ENCODE data around the gene GPR15LG. TPM values are rescaled to one million over a fixed set of nuclear protein-coding genes. Genes with fewer than 3 reads are reported as not detected.

Gene GPR15LG
- total RNA-seq, 2 experiments from 2014 or later: not detected

DNA sequence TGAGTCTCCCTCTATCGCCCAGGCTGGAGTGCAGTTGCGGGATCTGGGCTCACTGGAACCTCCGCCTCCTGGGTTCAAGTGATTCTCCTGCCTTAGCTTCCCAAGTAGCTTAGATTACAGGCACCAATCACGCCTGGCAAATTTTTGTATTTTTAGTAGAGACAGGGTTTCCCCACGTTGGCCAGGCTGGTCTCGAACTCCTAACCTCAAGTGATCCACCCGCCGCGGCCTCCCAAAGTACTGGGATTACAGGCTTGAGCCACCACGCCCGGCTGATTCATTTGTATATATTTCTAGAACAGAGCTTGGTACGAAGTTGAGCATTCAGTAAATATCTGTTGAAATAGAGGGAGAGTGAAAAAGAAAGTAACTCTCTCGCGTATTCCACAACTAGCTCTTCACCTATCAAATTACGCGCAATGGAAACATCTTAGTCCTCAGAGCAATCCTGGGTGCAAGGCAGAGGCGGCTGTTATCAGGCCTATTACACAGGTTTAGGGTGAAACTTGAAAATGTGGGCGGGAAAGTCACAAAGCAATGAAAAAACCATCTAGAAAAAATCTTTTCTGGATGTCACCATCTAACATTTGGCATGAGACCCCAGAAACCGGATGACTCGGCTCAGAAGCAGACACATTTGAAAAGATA is 35.0 kb upstream of the GPR15LG start:
- peaks cover 22% of the 10 kb centered on the region for H3K36me3 Mint-ChIP-seq (ENCODE audit: low read depth)
- ATAC-seq (peak; percentile 40), DNase-seq (peak; percentile 65)
- CTCF ChIA-PET: interaction anchor here (1.0 to 2.1 kb wide), 11 partner anchors 10 to 402 kb away, joined by 3 to 11 read pairs (median 4); no protein-coding TSS in a partner anchor
- H3K27ac Mint-ChIP-seq: peak overlapping the region; percentile 99
- POLR2A ChIA-PET: interaction anchor here (0.7 to 3.1 kb wide), 9 partner anchors 9 to 219 kb away, joined by 3 to 8 read pairs (median 4); no protein-coding TSS in a partner anchor
- peaks cover 32% of the 10 kb centered on the region for H3K4me1 Mint-ChIP-seq (ENCODE audit: low read depth)
- no peaks in the 10 kb centered on the region for H3K27me3 Mint-ChIP-seq
- H3K9me3 Mint-ChIP-seq: no peaks in the 10 kb centered on the region
- H3K4me3 Mint-ChIP-seq: peak overlapping the region; percentile 91
- TF ChIP-seq, protein P1, sequence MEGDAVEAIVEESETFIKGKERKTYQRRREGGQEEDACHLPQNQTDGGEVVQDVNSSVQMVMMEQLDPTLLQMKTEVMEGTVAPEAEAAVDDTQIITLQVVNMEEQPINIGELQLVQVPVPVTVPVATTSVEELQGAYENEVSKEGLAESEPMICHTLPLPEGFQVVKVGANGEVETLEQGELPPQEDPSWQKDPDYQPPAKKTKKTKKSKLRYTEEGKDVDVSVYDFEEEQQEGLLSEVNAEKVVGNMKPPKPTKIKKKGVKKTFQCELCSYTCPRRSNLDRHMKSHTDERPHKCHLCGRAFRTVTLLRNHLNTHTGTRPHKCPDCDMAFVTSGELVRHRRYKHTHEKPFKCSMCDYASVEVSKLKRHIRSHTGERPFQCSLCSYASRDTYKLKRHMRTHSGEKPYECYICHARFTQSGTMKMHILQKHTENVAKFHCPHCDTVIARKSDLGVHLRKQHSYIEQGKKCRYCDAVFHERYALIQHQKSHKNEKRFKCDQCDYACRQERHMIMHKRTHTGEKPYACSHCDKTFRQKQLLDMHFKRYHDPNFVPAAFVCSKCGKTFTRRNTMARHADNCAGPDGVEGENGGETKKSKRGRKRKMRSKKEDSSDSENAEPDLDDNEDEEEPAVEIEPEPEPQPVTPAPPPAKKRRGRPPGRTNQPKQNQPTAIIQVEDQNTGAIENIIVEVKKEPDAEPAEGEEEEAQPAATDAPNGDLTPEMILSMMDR (IDR thresholded peaks at IDR 0.05): no peak
- intact Hi-C loops (cut with micrococcal nuclease): no loop called here

DNA sequence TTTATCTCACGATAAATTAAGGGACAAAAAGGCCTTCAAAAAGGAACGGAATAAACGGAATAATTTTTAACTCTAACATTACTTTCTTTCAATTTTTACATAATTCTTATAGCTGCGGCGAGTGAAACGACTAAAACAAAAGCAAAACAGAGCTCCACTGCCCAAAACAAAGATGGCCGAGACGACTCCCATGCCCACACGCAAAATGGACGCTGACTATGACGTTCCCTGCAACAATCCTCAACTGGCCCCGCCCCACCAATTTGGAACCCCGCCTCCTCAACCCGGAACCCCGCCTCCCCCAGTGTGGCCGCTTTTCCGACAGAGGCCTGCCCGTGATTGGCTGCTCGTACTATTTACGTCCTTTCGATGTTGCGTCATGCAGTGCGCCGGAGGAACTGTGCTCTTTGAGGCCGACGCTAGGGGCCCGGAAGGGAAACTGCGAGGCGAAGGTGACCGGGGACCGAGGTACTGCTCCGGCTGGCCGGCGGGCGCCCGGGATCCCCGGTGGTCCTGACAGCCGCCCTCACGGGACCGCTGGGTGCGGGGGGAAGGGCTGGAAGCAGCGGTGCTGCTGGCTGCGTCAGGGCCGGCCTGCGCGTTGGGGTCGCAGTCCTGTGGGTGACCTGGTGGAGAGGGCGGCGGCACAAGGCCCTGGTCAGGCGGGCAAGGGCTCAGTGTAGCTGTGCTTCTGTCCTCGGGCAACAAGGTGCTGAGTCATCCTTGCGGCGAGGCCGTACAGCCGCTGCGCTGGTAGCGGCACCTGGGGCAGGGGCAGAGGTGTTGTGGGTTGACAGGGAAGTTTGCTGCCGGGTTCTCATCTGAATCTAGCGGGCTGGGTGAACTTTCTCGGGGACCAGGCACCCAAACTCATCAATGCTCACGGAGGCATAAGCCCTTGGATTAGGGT is 34.2 kb upstream of the GPR15LG start, which contains the start of gene GHITM:
Gene GHITM, plus strand, starts transcription at position 384 of the 910 bp plus-strand sequence. CDS start 1,992 bp downstream, outside the sequence.
- ChIA-PET CTCF (interaction anchor here (1.0 to 2.1 kb wide), 10 partner anchors 9 to 401 kb away, joined by 3 to 11 read pairs (median 4); no protein-coding TSS in a partner anchor), POLR2A (interaction anchor here (0.7 to 3.1 kb wide), 10 partner anchors 10 to 219 kb away, joined by 3 to 8 read pairs (median 4); no protein-coding TSS in a partner anchor)
- Mint-ChIP-seq H3K36me3 (ENCODE audit: low read depth) (peaks cover 26% of the 10 kb centered on the region), H3K4me1 (ENCODE audit: low read depth) (peaks cover 32% of the 10 kb centered on the region), H3K9me3 (no peaks in the 10 kb centered on the region), H3K27ac (peak within 1 kb of the TSS; percentile 99), H3K27me3 (no peaks in the 10 kb centered on the region), H3K4me3 (peak within 1 kb of the TSS; percentile 91)
- ATAC-seq (peak; percentile 96), DNase-seq (peak; percentile 100)
- TF ChIP-seq, protein P1 (IDR thresholded peaks at IDR 0.05): peak; percentile 39
- intact Hi-C loops (cut with micrococcal nuclease): loop anchor here (5.0 kb wide), 1 partner anchor 193 kb away; no protein-coding TSS in a partner anchor

DNA sequence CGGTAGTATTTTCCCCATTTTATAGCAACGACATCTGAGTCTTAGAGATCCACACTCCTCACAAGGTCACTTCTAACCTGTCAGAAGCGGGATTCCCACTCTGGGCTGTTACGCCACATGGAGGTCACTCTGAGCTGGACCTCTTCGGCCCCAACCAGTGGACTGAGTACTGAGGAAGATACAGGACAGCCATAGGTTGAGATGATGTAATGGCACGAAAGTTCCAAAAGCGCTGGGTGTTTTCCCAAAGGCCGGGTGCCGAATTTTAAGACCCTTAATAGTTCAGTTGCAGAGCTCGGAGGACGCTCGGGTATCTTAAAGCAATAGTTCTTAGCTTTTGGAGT is 33.6 kb upstream of the GPR15LG start:
- H3K4me1 Mint-ChIP-seq (ENCODE audit: low read depth): peaks cover 32% of the 10 kb centered on the region
- H3K27ac Mint-ChIP-seq: peak overlapping the region; percentile 99
- TF ChIP-seq, protein P1 (IDR thresholded peaks at IDR 0.05): no peak
- DNase-seq (peak; percentile 28), ATAC-seq (no peak)
- CTCF ChIA-PET: interaction anchor here (0.8 to 2.7 kb wide), 4 partner anchors 8 to 68 kb away, joined by 3 to 11 read pairs (median 8); no protein-coding TSS in a partner anchor
- peaks cover 30% of the 10 kb centered on the region for H3K36me3 Mint-ChIP-seq (ENCODE audit: low read depth)
- POLR2A ChIA-PET: interaction anchor here (0.6 to 3.1 kb wide), 5 partner anchors 10 to 1515 kb away, joined by 3 to 8 read pairs (median 5); no protein-coding TSS in a partner anchor
- peak overlapping the region; percentile 91 for H3K4me3 Mint-ChIP-seq
- no peaks in the 10 kb centered on the region for H3K27me3 Mint-ChIP-seq
- no peaks in the 10 kb centered on the region for H3K9me3 Mint-ChIP-seq
- intact Hi-C loops (cut with micrococcal nuclease): loop anchor here (5.0 kb wide), 1 partner anchor 192 kb away; no protein-coding TSS in a partner anchor

DNA sequence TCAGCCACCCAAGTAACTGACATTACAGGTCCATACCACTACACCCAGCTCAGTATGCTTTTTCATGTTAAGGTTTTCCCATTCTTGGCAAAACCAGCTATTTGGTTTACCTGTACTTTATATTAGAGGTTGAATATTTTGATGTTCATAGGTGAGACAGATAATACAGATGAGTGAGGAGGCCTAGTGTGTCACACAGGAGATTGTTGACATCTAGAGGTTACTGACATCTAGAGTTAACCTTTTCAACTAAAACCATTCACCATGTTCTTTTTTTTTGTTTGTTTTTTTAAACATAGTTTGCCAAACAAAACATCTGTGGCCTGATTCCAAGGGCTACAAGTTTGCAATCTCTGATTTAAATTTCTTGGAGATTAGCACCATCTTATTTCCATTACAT is 26.3 kb upstream of the GPR15LG start:
- DNase-seq (no peak), ATAC-seq (no peak)
- TF ChIP-seq, protein P1 (IDR thresholded peaks at IDR 0.05): no peak
- CTCF ChIA-PET: interaction anchor here (0.8 to 5.6 kb wide), 20 partner anchors 8 to 390 kb away, joined by 3 to 71 read pairs (median 6); partner anchors contain the start of genes CDHR1 and GHITM
- Mint-ChIP-seq H3K9me3 (no peaks in the 10 kb centered on the region), H3K27me3 (no peaks in the 10 kb centered on the region), H3K4me1 (ENCODE audit: low read depth) (peaks cover 24% of the 10 kb centered on the region), H3K4me3 (no peak overlapping the region), H3K36me3 (ENCODE audit: low read depth) (peaks cover 56% of the 10 kb centered on the region), H3K27ac (no peak overlapping the region)
- POLR2A ChIA-PET: interaction anchor here (0.7 to 1.0 kb wide), 3 partner anchors 9 to 45 kb away, joined by 3 to 5 read pairs (median 4); no protein-coding TSS in a partner anchor
- intact Hi-C loops (cut with micrococcal nuclease): loop anchor here (5.0 kb wide), 1 partner anchor 60 kb away; no protein-coding TSS in a partner anchor

All from activated CD8-positive, alpha-beta T cell treated with anti-CD3 and anti-CD28 coated beads for 36 hours (primary cell).